ENCODE measurements around the gene ELOVL4.

Gene ELOVL4

GRCh38 chr6:79895382-79896074 lies 51.8 kb downstream of the ELOVL4 start:
- Histone ChIP-seq H3K27ac (ENCODE audit: low read length) (no peak overlapping the region), H3K9me3 (ENCODE audit: insufficient read depth, low read length, severe bottlenecking) (peaks cover 4% of the 10 kb centered on the region), H3K79me2 (ENCODE audit: insufficient read depth, low read length) (no peaks in the 10 kb centered on the region), H3K9ac (ENCODE audit: low read depth, low read length) (no peak overlapping the region), H3K4me2 (ENCODE audit: insufficient read depth, low read length) (no peak overlapping the region), H3K4me1 (ENCODE audit: insufficient read depth, low read length) (no peaks in the 10 kb centered on the region), H4K20me1 (ENCODE audit: insufficient read depth, low read length) (no peaks in the 10 kb centered on the region), H3K27me3 (ENCODE audit: insufficient read depth, low read length, poor library complexity) (no peaks in the 10 kb centered on the region), H3K4me3 (ENCODE audit: low read depth in 1 of 2, low read length in 2 of 2) (no peak overlapping the region), H3K36me3 (ENCODE audit: insufficient read depth, low read length) (no peaks in the 10 kb centered on the region), H2AFZ (ENCODE audit: low read depth, low read length) (no peak overlapping the region)
- TF ChIP-seq EZH2 (IDR thresholded peaks at IDR 0.05; ENCODE audit: borderline replicate concordance, low read depth, low read length, severe bottlenecking) (no peak), CTCF (IDR thresholded peaks at IDR 0.05; ENCODE audit: borderline replicate concordance, extremely low read depth, low read length, poor library complexity, severe bottlenecking) (no peak)
- no peak for DNase-seq
- ATAC-seq (ENCODE audit: insufficient read depth, low read depth): no peak

GRCh38 chr6:79894939-79895338 lies 52.4 kb downstream of the ELOVL4 start:
- DNase-seq (no peak), ATAC-seq (ENCODE audit: insufficient read depth, low read depth) (no peak)
- no peak for TF ChIP-seq CTCF (IDR thresholded peaks at IDR 0.05; ENCODE audit: borderline replicate concordance, extremely low read depth, low read length, poor library complexity, severe bottlenecking)
- TF ChIP-seq EZH2 (IDR thresholded peaks at IDR 0.05; ENCODE audit: borderline replicate concordance, low read depth, low read length, severe bottlenecking): no peak

GRCh38 chr6:79888587-79888986 lies 58.8 kb downstream of the ELOVL4 start:
- H3K27ac ChIP-seq (ENCODE audit: low read length): no peak overlapping the region
- no peak for ATAC-seq (ENCODE audit: insufficient read depth, low read depth)
- TF ChIP-seq EZH2 (IDR thresholded peaks at IDR 0.05; ENCODE audit: borderline replicate concordance, low read depth, low read length, severe bottlenecking) (no peak), CTCF (IDR thresholded peaks at IDR 0.05; ENCODE audit: borderline replicate concordance, extremely low read depth, low read length, poor library complexity, severe bottlenecking) (no peak)

More at GRCh38 chr6:79894939-79895338, 52.4 kb downstream of the ELOVL4 start:
- H3K36me3 ChIP-seq (ENCODE audit: insufficient read depth, low read length): no peaks in the 10 kb centered on the region
- no peaks in the 10 kb centered on the region for H3K27me3 ChIP-seq (ENCODE audit: insufficient read depth, low read length, poor library complexity)
- H3K4me1 ChIP-seq (ENCODE audit: insufficient read depth, low read length): no peaks in the 10 kb centered on the region
- no peak overlapping the region for H2AFZ ChIP-seq (ENCODE audit: low read depth, low read length)
- no peak overlapping the region for H3K27ac ChIP-seq (ENCODE audit: low read length)
- no peaks in the 10 kb centered on the region for H3K79me2 ChIP-seq (ENCODE audit: insufficient read depth, low read length)
- peaks cover 4% of the 10 kb centered on the region for H3K9me3 ChIP-seq (ENCODE audit: insufficient read depth, low read length, severe bottlenecking)
- H3K4me2 ChIP-seq (ENCODE audit: insufficient read depth, low read length): no peak overlapping the region
- H3K4me3 ChIP-seq (ENCODE audit: low read depth in 1 of 2, low read length in 2 of 2): no peak overlapping the region
- H4K20me1 ChIP-seq (ENCODE audit: insufficient read depth, low read length): no peaks in the 10 kb centered on the region
- no peak overlapping the region for H3K9ac ChIP-seq (ENCODE audit: low read depth, low read length)

More at GRCh38 chr6:79888587-79888986, 58.8 kb downstream of the ELOVL4 start:
- Histone ChIP-seq H3K4me3 (ENCODE audit: low read depth in 1 of 2, low read length in 2 of 2) (no peak overlapping the region), H4K20me1 (ENCODE audit: insufficient read depth, low read length) (no peaks in the 10 kb centered on the region), H3K4me2 (ENCODE audit: insufficient read depth, low read length) (no peak overlapping the region), H3K36me3 (ENCODE audit: insufficient read depth, low read length) (no peaks in the 10 kb centered on the region), H3K27me3 (ENCODE audit: insufficient read depth, low read length, poor library complexity) (no peaks in the 10 kb centered on the region), H3K9me3 (ENCODE audit: insufficient read depth, low read length, severe bottlenecking) (peaks cover 4% of the 10 kb centered on the region), H3K4me1 (ENCODE audit: insufficient read depth, low read length) (no peaks in the 10 kb centered on the region), H3K79me2 (ENCODE audit: insufficient read depth, low read length) (no peaks in the 10 kb centered on the region), H3K9ac (ENCODE audit: low read depth, low read length) (no peak overlapping the region), H2AFZ (ENCODE audit: low read depth, low read length) (no peak overlapping the region)
- no peak for DNase-seq
